Adrenal gland (tissue), 5 donors: Measurements from ENCODE around the gene LRBA.

Experiments
- POLR2A ChIP-seq, 2 donors: fragments of 450-650 bp; IDR thresholded peaks; one replicate each; pipeline ENCODE4 v1.6.1; 2017; ENCODE audit warnings: antibody characterized with exemption in 2 of 2, mild to moderate bottlenecking in 2 of 2, moderate library complexity in 1 of 2
- TF ChIP-seq, protein P1 (sequence below), 6 experiments: fragments of 450-650 bp in 4 of 6; fragments of 200-600 bp in 2 of 6; sonication (generic) in 1 of 6; IDR thresholded peaks; 1 replicate in 5 of 6; 2 replicates in 1 of 6; pipeline versions ENCODE4 v1.5.1 to v1.8.0; 2016 to 2021; ENCODE audit warnings: antibody characterized with exemption in 6 of 6, mild to moderate bottlenecking in 2 of 6, moderate library complexity in 1 of 6
- donor health status: DM: no; HTN: no; CAD: no.

DNA sequence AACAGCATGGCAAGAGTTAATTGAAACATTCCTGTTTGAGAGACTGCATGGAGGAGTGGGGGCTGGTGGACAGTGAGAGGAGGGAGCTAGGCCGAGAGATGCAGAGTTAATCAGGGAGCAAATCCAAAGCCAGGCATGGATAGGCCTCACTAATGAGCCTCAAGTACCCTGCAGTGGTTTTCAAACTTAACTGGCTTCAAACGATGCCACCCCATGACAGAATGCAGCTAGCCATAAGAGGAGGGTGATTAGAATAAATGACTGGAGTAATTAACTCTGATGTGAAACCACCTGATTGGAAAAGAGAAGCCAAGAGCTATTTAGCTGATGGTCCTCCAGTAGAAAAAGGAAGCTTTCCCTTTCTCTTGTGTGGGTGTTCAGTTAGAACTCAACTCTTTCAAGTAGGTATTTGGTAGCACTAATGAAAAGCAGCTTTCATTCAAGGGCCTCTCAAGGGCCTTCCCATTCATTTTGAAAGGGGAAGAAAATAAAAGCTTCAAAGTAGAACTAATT lies 648.5 kb downstream of the LRBA start:
- TF ChIP-seq, protein P1, sequence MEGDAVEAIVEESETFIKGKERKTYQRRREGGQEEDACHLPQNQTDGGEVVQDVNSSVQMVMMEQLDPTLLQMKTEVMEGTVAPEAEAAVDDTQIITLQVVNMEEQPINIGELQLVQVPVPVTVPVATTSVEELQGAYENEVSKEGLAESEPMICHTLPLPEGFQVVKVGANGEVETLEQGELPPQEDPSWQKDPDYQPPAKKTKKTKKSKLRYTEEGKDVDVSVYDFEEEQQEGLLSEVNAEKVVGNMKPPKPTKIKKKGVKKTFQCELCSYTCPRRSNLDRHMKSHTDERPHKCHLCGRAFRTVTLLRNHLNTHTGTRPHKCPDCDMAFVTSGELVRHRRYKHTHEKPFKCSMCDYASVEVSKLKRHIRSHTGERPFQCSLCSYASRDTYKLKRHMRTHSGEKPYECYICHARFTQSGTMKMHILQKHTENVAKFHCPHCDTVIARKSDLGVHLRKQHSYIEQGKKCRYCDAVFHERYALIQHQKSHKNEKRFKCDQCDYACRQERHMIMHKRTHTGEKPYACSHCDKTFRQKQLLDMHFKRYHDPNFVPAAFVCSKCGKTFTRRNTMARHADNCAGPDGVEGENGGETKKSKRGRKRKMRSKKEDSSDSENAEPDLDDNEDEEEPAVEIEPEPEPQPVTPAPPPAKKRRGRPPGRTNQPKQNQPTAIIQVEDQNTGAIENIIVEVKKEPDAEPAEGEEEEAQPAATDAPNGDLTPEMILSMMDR (IDR thresholded peaks at IDR 0.05): no peak
- TF ChIP-seq POLR2A (IDR thresholded peaks at IDR 0.05): no peak
